Progenitor cell of endocrine pancreas (in vitro differentiated cells): ENCODE measurements around the gene MYO7B. TPM values are rescaled to one million over a fixed set of nuclear protein-coding genes. Genes with fewer than 3 reads are reported as not detected.

Source experiments
- DNase-seq: peaks from one replicate; pipeline ENCODE4 v3.0.0; 2021; ENCODE audit warnings: low spot score; ENCODE audit not compliant: unreplicated experiment
- H3K27ac Mint-ChIP-seq: 2 replicates; pipeline ENCODE4 v1.8.0; 2021; ENCODE audit warnings: mild to moderate bottlenecking, moderate library complexity, mixed read lengths
- H3K27me3 Mint-ChIP-seq: 2 replicates; pipeline ENCODE4 v1.8.0; 2021; ENCODE audit warnings: mixed read lengths
- H3K36me3 Mint-ChIP-seq: 2 replicates; pipeline ENCODE4 v1.8.0; 2022; ENCODE audit warnings: mixed read lengths; ENCODE audit not compliant: insufficient read depth
- H3K4me1 Mint-ChIP-seq: 2 replicates; pipeline ENCODE4 v1.8.0; 2021; ENCODE audit warnings: low read depth, mixed read lengths
- H3K4me3 Mint-ChIP-seq: 2 replicates; pipeline ENCODE4 v1.8.0; 2021; ENCODE audit warnings: low read depth, mild to moderate bottlenecking, moderate library complexity, mixed read lengths
- H3K9me3 Mint-ChIP-seq: 2 replicates; pipeline ENCODE4 v1.8.0; 2021; ENCODE audit warnings: low read depth, mixed read lengths
- CTCF ChIP-seq: fragments of 200-600 bp; sonication (generic); IDR thresholded peaks from one replicate; pipeline ENCODE4 v1.5.0; 2021; ENCODE audit warnings: antibody characterized with exemption, mild to moderate bottlenecking; ENCODE audit not compliant: unreplicated experiment
- total RNA-seq: library from RNA; stranded (reverse); gene quantifications from 2 replicates; pipeline ENCODE4 v1.2.1, GENCODE V29; 2021

MYO7B gene
- total RNA-seq, 1 donor from 2014 or later, result not detected

- Mint-ChIP-seq H3K9me3 (no peaks in the 10 kb centered on the region), H3K4me1 (peaks cover 10% of the 10 kb centered on the region), H3K27me3 (peaks cover 77% of the 10 kb centered on the region), H3K36me3 (no peaks in the 10 kb centered on the region), H3K27ac (no peak overlapping the region), H3K4me3 (no peak overlapping the region)
- TF ChIP-seq CTCF, result no peak
- DNase-seq, result no peak
These were observed 138.0 kb downstream of the MYO7B start for GRCh38 chr2:127673291-127674069.

GRCh38 chr2:127674241-127675209 lies 139.0 kb downstream of the MYO7B start:
- DNase-seq, result no peak

GRCh38 chr2:127675331-127676261 lies 140.1 kb downstream of the MYO7B start, which contains the start of gene LIMS2:
Gene LIMS2 (minus strand): TSS chr2:127675530. CDS start chr2:127675024, 506 bp downstream.
- Mint-ChIP-seq H3K4me1 (peaks cover 10% of the 10 kb centered on the region), H3K9me3 (no peaks in the 10 kb centered on the region), H3K36me3 (no peaks in the 10 kb centered on the region), H3K27me3 (peaks cover 73% of the 10 kb centered on the region), H3K27ac (peak within 1 kb of the TSS; percentile 78), H3K4me3 (peak within 1 kb of the TSS; percentile 71)
- DNase-seq, result no peak
- no peak for TF ChIP-seq CTCF

More at GRCh38 chr2:127674241-127675209, 139.0 kb downstream of the MYO7B start:
- TF ChIP-seq CTCF, result no peak
- H3K4me3 Mint-ChIP-seq, result peak overlapping the region; percentile 68
- H3K36me3 Mint-ChIP-seq, result no peaks in the 10 kb centered on the region
- peaks cover 78% of the 10 kb centered on the region for H3K27me3 Mint-ChIP-seq
- H3K4me1 Mint-ChIP-seq, result peaks cover 10% of the 10 kb centered on the region
- no peaks in the 10 kb centered on the region for H3K9me3 Mint-ChIP-seq
- no peak overlapping the region for H3K27ac Mint-ChIP-seq

GRCh38 chr2:127676906-127677305 lies 141.4 kb downstream of the MYO7B start:
- TF ChIP-seq CTCF, result no peak
- peaks cover 10% of the 10 kb centered on the region for H3K4me1 Mint-ChIP-seq
- H3K36me3 Mint-ChIP-seq, result no peaks in the 10 kb centered on the region
- H3K27me3 Mint-ChIP-seq, result peaks cover 70% of the 10 kb centered on the region
- H3K9me3 Mint-ChIP-seq, result no peaks in the 10 kb centered on the region
- no peak overlapping the region for H3K4me3 Mint-ChIP-seq
- no peak overlapping the region for H3K27ac Mint-ChIP-seq
- no peak for DNase-seq
